COLO829 (cell line): Measurements from ENCODE around the gene CFAP99.

Experiments
- DNase-seq: peaks from one replicate; pipeline ENCODE4 v3.0.0; 2012; ENCODE audit warnings: low spot score

Gene CFAP99

DNA sequence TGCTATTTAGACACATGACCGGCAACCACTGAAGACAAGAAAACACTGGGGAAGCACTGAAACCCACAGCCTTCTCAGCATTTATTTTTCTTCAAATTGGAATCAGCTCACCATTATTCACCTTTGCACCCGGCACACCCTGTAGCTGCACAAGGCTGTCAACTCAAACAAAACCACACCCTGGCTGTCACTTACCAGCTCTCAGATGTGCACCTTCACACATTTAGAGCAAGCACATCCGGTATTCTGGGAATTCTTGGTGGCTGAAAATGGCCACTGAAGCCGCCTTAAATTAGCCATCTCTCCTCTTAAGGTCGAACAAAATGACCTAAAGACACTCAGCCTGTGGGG lies 6.2 kb upstream of the CFAP99 start:
- DNase-seq: no peak

DNA sequence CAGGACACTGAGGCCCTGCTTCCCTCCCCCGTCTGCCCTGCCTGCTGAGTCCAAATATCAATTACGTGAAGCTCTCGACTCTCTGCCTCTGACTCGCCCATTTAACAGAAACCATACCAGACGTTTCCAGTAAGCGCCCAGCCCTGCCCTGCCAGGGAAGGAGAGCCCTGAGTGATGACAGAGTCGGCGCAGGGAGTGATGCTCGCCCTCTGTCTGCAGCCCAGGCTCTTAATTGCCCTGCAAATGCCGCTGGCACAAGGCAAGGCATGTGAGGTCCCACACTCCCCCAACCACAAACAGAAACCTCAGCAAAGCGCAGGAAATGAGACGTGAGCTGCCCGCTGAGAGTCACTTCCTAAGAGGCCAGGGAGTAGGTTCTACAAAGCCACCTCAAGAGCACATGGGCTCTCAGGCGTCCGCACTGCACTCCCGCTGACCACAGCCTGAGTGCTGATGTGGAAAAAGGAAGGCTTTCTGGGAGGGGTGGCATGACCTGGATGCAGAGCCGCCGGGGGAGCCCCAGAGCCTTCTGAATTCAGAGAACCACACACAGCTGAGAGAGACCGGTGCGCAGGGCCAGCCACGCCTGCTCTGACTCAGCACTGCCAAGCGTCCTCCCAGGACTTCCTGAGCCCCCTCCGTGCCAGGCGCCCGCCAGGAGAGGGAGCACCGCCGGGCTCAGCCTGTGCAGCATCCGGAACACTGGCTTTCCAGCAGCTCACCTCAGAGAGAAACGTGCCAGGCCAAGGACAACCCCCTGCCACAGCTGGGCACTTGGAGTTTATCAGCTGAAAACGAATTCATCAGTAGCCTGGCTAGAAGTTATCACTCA lies 5.7 kb upstream of the CFAP99 start:
- DNase-seq: peak; percentile 72

DNA sequence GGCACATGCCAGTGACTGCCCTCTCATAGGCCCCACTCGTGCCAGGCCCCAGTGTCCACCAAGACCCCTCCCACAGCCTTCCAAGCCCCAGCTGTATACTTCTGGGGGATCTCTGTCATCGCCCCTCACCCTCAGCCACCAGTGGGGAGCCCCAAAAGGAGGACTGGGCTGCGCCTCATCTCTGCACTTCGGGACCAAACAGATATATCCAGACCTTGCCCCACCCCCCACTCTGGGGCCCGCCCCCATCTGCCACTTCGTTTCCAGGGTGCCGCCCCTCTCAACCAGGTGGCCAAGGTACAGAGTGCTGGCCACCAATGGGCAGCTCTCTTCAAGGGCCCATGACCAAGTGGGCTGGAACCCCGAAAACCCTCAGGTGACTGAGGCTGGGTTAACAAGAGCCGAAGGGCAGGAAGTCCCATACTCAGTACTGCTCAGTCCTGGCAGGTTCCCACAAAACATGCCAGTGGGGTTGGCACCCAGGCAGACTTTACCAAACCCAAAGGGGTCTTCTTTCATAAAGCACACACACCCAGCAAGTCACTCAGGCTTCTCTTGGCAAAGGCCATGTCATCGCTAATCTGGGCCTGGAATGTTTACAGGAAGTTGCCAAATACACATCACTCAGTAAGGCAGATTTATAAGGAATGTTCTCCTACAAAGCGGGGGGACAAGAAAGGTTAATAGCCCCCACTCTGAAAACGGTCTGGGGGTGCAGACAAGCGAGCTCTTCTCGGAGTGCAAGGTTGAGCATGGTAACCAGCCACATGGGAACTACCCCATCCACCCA lies 4.7 kb upstream of the CFAP99 start:
- no peak for DNase-seq

DNA sequence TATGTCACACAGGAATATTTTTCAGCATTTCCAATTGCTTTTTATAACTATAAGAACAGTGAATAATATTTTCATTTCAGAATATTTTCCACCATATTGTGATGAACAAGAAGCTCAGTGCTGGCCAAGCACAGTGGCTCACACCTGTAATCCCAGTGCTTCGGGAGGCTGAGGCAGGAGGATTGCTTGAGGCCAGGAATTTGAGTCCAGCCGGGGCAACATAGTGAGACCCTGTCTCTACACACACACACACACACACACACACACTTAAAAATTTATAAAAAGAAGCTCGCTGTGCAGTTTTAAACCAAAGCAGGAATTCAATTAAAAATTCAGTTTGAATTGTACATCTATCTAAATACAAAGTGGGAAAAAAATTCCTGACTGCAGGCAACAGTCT lies 3.5 kb upstream of the CFAP99 start:
- no peak for DNase-seq

DNA sequence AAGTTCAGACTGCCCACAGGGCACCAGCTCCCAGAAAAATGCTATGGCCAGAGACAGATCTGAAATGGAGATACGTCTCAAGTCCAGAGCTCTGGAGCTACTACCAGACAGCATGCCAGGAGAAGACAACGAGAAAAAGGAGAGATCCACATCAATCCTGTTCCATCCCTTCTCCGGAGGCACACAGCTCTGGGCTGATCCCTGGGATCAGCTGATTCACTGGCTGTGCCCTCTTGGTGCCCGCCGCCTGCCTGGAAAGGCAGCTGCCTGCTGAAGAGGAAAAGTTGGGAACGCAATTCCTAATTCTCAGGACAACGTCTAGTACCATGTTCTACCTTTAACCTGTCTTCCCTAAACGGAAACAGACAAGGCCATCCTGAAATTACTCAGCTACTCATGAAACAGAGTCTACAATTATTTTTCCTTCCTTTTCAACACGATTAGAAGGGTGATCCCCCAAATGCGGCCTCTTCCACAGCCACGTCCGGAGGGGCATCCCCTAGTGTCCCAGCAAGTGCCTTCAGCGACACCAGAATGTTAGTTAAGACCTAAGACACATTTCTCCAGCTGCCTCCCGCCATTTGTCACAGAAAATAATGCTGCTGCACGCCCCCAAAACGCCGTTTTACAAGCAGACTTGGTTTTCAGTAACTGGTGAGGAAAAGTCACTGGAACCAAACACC lies 2.7 kb upstream of the CFAP99 start:
- no peak for DNase-seq

DNA sequence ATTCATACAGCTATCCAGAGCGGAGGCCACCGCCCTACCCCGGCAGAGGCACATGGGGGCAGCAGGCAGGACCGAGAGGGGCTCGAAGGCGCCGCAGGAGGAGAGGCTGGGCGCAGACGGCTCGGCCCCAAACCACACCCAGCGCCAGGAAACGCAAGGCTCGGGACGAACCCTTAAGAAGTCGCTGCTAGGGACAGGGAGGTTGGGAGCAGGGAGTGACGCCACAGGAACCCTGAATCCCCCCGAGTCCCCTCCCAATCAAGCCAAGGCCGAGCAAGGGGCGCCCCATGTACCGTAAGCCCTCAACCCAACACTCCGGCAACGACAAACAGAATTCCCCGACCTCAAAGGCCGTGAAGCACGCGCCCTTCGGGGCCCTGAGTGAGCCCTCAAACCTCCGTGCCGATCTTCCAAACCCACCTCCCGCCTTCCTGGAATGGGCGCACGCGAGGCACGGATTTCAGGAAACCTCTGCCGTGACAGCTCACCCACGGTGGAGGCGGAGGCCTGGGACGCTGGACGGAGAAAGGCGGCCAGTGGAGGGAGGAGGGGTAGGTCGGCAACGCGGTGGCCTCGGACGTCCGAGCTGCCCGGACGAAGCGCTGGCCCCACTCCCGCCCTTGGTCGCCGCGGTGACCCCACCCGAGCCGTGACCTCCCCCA lies 2.1 kb upstream of the CFAP99 start:
- DNase-seq: no peak

DNA sequence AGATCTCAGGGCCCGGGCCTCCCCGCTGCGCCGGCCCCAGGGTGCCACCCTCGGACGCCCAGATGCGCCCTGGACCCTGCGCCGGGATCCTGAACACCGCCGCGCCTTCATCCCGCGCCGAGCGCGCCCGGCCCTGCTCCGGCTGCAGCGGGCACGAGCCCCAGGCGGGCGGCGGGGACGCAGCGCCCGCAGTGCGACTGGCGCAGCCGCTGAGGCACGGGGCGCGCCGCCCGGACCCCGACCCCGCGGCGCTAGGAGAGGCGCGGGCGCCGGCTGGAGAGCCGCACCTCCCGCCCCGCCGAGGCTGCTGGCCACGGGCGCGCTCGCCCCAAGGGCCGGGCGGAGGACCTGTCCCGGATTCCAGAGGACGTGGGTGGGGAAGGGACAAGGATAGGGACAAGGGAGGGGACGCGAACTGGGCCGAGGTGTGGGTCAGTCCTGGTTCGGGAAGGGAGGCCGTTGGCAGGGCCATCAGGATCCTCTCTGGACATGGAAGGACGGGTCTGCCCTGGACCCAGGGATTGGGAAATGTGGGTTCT lies 1.5 kb upstream of the CFAP99 start:
- DNase-seq: no peak

DNA sequence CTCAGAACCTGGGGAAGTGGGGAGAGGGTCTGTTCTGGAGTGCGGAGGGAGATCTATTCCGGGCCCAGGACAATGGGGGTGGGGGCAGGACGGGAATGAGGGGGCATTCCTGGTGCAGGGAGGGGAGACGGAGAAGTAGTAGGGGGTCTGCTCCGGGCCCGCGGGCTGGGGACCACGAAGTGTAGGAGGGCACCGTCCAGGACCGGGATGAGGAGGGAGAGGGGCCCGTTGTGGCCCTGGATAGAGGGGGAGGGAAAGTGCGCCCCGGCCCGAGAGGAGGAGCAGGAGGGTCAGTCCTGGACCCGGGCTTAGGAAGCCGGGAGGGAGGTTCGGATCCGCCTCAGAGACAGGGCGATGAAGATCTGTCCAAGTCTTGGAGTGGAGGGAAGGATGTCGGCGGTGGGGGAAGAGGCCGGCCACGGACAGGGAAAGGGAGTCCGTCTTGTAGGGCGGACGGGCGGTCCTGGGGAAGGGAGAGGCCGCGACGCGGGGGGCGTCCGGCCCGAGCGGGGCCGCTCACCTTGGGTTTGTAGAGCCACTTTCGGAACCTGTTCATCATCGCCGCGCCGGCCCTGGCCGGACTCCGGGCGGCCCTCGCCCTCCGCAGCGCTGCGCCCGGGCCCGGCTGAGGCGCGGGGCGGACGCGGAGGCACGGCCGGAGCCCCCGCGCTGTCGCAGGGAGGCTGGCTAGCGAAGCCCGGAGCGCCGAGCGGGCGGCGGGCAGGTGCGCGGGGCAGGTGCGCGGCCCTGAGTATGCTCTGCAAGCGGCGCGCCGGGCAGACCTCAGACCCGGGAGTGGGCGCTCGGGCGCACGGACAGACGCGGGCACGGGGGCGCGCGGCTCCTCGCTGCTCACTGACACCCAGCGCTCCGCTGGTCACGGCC lies 748 bp upstream of the CFAP99 start, which contains the start of gene ZFYVE28:
ZFYVE28 (minus strand) TSS at position 881 of the 885 bp plus-strand sequence; CDS start at position 559, 322 bp downstream.
- no peak for DNase-seq

DNA sequence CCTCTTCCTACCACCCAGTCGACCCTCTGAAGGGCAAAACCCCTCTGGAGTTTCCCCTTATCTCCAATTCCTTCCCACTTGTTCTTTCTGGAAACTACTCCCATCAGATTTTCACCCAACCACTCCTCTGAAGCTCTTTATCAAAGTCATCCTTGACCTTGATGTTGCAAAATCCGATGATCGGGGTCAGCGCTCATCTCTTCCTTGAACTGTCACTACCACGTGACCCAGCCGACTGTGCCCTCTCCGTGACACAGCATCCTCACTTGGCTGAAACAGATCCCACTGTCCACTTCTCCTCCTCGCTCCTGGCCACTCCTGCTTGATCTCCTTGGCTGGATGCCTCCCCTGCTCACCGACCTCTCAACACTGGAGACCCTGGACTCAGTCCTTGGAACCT lies 1.1 kb downstream of the CFAP99 start:
- no peak for DNase-seq

DNA sequence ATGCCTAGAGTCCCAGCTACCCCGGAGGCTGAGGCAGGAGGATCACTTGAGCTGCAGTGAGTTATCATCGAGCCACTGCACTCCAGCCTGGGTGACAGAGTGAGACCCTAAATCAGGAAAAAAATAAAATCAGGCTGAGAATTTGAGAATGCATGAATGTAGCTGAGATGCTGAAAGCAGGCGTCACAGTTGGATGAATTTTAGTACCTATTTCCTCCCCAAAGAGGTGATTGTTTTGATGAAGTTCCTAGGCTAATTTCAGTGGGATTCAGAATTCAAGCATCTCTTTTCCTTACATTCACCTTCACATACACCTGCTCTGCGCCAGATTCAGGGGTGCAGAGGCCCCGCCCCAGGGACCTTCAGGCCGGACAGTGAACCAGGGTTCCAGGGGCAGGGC lies 3.2 kb downstream of the CFAP99 start:
- DNase-seq: no peak

DNA sequence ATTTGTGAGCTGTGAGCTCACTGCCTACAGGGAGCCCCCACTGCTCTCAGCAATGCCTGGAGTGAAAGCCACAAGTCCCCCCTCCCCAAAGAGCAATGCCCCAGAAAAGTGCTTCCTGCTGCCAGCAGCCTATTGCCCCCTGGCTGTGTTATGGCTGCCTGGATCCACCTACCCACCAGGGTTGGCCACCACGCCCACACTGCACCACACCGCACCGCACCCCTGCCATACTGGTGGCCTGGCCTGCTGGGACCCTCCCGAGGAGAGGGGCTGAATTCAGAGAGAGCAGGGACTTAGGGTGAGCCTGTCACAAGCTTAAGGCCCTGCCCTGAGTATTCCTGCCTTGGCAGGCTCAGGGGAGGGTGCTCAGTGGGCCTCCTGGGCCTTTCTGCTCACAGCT lies 4.3 kb downstream of the CFAP99 start:
- DNase-seq: no peak

DNA sequence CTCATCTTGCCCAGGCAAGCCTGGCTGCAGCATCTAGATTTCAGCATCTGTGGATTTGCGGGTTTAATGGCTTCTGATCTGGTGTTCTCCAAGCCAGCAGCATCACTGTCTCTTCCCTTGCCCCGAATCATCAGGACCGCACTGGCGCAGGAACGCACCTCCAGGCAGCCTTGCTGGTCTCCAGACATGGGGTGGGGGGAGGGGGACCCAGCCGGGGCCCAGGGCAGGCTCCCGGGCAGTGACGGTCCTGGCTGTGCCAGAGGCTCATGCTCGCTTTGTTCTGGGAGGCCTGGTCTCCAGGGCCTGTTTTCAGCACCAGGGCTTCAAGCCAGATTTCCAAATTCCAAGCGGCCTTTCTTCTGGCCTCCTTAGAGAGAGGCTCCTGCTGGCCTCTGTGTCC lies 4.9 kb downstream of the CFAP99 start:
- DNase-seq: no peak

DNA sequence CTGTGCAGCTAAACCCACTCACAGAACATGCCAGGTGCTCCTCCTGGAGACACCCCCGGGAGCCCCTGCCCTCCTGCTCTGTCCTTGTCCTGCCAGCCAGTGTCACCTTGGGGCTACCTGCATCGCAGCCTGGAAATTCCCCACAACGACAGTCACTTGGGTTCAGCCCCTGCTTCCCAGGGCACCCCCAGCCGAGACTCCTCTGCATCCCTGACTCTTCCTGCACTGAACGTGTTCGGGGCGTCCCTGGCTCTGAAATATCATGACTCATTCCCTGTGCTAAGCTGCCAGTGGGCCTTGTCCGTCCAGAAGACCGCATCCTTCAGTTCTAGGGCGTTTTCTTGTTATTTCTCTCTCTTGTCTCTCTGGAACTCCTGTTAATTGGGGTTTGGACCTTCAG lies 5.8 kb downstream of the CFAP99 start:
- no peak for DNase-seq

DNA sequence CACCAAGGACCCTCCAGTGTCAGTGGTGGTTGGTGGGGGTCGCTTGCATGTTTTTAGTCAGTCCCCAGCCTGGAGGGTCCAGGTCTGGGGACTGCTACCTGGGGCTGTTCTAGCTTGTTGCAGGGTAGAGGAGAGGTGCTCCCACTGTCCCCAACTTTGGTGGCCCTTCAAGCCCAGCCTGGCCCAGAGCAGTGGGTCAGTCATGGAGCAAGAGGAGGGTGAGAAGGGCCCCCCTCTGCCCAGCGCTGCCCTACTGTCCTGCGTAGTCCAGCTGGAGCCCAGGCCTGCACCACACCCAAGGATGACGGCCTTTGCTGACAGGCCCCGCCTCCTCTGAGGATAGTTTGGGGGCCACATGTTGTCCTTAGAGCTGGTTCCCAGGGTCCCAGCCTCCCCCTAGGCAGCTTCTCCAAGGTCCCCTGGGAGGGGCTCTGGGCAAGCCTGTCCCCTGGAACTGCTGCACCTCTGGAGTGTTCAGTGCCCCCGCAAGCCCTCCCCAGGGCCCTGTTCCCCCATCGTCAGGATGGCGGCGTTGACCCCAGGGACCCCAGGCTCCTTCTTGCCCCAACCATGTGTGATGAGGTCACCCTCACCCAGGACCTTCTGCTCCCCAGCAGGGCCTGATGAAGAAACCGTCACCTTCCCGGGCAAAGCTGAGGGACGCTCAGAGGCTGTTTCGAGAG lies 6.8 kb downstream of the CFAP99 start:
- DNase-seq: no peak

DNA sequence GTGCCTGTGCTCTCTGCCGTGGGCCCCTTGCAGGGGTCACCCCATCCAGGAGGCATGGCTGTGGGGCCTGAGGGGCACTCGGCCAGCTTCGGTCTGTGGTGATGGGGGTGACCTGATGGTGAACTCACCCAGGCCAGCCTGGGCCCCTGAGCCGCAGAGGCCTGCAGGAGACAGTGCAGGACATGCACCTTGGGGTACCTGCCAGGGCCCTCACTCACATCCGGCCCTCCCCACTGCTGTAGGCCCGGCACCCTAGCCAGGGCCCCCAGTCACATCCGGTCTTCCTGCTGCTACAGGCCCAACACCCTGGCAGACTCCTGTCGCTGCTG lies 7.3 kb downstream of the CFAP99 start:
- no peak for DNase-seq

DNA sequence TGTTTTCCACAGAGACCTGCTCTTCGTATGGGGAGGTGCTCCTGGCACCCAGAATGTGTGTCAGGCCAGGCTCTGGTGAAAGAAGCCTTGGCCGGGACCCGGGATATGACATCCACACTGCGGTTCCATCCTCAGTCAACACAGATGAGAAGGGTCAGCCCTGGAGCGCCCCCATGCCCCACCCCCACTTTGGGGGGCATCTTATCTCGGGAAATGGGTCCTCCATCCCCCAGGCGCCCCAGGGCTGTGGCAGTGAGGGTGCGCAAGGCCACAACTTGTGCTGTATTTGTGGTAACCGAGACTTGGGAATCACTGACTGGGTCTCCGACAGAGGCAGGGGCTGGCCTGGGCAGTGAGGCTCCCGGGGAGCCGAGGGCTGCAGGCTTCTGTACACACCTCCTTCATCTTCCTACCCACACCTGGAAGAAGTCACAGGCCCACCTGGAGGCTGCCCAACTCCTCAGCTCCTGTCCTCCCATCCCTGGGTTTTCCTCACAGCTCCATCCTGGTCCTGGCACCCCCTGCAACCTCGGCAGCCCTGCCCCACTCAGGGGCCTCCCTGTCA lies 8.0 kb downstream of the CFAP99 start:
- no peak for DNase-seq

DNA sequence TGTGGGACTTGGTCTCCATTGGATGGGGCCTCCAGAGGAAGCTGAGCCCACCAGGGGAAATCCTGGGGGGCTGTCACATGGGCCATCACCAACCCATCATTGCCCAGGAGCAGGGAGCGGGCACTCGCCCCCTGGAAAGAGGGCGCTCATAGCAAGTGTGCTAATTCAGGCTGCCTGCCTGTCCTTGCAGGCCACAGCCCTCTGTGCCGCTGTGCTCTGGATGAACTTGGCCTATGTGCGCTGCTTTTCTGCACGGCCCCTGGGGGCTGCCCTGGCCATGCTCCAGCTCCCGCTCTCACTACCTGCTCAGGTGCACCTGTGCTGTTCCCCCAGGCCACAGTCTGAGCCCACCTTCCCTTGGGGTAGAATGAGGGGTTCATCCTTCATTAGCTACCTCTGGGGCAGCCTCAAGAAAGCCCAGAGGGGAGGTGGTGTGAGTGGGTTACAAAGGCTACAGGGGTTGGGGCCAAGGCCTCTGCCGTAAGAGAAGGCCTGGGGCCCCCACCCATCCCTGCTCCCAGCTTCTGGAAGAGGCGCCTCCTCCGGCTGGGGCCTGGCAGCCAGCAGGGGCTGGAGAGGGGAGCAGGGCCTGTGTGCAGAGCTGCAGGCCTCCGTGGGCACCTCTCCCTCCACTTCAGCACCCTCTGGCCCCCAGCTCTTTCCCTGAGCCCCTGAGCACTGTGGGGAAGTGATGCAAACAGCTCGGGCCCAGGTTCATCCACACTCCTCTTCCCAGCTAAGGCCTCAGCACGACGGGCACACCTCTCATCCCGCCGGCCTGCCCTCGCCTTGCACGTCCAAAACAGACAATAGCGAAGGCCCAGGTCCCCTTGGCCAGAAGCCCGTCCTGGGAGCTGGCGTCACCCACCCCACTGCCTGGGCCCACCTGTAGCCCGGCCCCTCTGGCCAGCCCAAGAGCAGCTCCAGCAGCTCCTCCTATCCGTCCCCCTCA lies 8.9 kb downstream of the CFAP99 start:
- DNase-seq: no peak

DNA sequence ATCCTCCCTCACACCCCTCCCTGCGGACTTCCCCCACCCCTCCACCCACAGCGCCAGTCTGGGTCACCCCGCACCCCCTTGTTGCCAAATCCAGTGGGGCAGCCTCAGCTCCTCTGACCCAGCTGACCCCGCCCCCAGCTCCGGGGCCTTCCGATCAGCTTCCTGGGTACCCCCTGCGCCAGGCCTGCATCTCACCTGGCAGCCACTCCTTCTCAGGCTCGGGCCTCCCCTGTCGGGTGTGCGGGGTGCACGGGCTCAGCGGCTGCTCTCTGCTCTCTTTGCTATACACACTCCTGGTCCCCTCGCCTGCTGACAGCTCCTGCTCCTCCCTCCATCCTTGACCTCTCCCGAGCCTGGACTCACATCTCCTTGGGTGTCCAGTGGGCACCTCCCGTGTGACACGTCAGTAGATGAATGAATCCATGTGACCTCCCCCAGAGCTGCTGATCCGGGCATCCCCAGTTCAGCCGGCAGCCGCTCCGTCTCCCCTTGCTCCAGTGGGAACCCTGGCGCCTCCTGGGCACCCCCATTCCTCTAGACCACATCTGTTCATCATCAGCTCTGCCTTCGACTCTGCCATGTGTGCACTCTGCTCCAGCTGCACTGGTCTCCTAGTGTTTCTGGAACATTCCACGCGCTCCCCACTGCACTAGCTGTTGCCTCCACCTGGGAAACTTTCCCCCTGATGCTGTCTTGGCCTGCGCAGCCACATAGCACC lies 9.9 kb downstream of the CFAP99 start:
- DNase-seq: no peak
